D721Med (cell line): ENCODE measurements around the gene H3-3A.

Source experiments
- DNase-seq: peaks from one replicate; pipeline ENCODE4 v3.0.0; 2011; ENCODE audit warnings: low spot score; ENCODE audit not compliant: insufficient read length
- FAIRE-seq: peaks from 2 replicates; lab custom pipeline; 2011; peaks lifted over from hg19 to GRCh38; lab: Jason Lieb, UNC
- CTCF ChIP-seq: IDR thresholded peaks from 2 replicates; pipeline ENCODE4 v1.5.1; 2012; ENCODE audit warnings: mild to moderate bottlenecking, control low read depth; ENCODE audit not compliant: insufficient read depth; ENCODE audit errors: missing control alignments

H3-3A gene

GRCh38 chr1:226111098-226111882, 48.8 kb downstream of the H3-3A start:
- FAIRE-seq: no peak
- no peak for TF ChIP-seq CTCF
- DNase-seq: no peak

GRCh38 chr1:226111883-226112261, 49.4 kb downstream of the H3-3A start:
- TF ChIP-seq CTCF: no peak
- FAIRE-seq (no peak), DNase-seq (no peak)

GRCh38 chr1:226112626-226113025, 50.1 kb downstream of the H3-3A start:
- no peak for DNase-seq
- TF ChIP-seq CTCF: no peak
- no peak for FAIRE-seq

GRCh38 chr1:226116673-226117072, 54.2 kb downstream of the H3-3A start:
- TF ChIP-seq CTCF: no peak
- FAIRE-seq (no peak), DNase-seq (no peak)

- FAIRE-seq: no peak
- no peak for TF ChIP-seq CTCF
- DNase-seq: no peak
Observed at GRCh38 chr1:226117330-226117729, 54.8 kb downstream of the H3-3A start.

GRCh38 chr1:226118357-226118756, 55.8 kb downstream of the H3-3A start:
- no peak for FAIRE-seq
- no peak for TF ChIP-seq CTCF
- no peak for DNase-seq

- TF ChIP-seq CTCF: no peak
- DNase-seq (no peak), FAIRE-seq (no peak)
Observed at GRCh38 chr1:226119169-226119568, 56.7 kb downstream of the H3-3A start.
